Neuronal stem cell (in vitro differentiated cells): Measurements from ENCODE around the gene FARS2.

Experiments
- DNase-seq: peaks from one replicate; pipeline ENCODE4 v3.0.0-alpha.2; 2013; ENCODE audit warnings: low spot score
- H2AFZ ChIP-seq: one replicate; pipeline ENCODE4 v1.6.1; 2013; ENCODE audit warnings: mild to moderate bottlenecking, low read length, inconsistent platforms
- H2AK5ac ChIP-seq: 2 replicates; pipeline ENCODE4 v1.6.1; 2013; ENCODE audit warnings: low read depth, mild to moderate bottlenecking, inconsistent platforms, low read length, moderate library complexity, mixed read lengths
- H2BK120ac ChIP-seq: 2 replicates; pipeline ENCODE4 v1.6.1; 2013; ENCODE audit warnings: low read depth, mild to moderate bottlenecking, inconsistent platforms, low read length, moderate library complexity, mixed read lengths
- H2BK12ac ChIP-seq: one replicate; pipeline ENCODE4 v1.6.1; 2013; ENCODE audit warnings: low read length, inconsistent platforms
- H2BK15ac ChIP-seq: 2 replicates; pipeline ENCODE4 v1.6.1; 2013; ENCODE audit warnings: mild to moderate bottlenecking, low read length, inconsistent platforms, mixed read lengths
- H2BK5ac ChIP-seq: one replicate; pipeline ENCODE4 v1.6.1; 2013; ENCODE audit warnings: inconsistent platforms, mild to moderate bottlenecking, low read length, moderate library complexity
- H3K14ac ChIP-seq: one replicate; pipeline ENCODE4 v1.6.1; 2013; ENCODE audit warnings: low read length, inconsistent platforms
- H3K18ac ChIP-seq: 2 replicates; pipeline ENCODE4 v1.6.1; 2013; ENCODE audit warnings: low read length, inconsistent platforms
- H3K23ac ChIP-seq: 2 replicates; pipeline ENCODE4 v1.6.1; 2013; ENCODE audit warnings: low read depth, mild to moderate bottlenecking, mixed read lengths, low read length, inconsistent platforms; ENCODE audit not compliant: poor library complexity
- H3K27ac ChIP-seq: replicated peaks from 3 replicates; pipeline ENCODE4 v1.5.1; 2013; ENCODE audit warnings: low read length, inconsistent platforms
- H3K27me3 ChIP-seq, 3 experiments: 2 replicates each; pipeline ENCODE4 v1.6.1; 2013; ENCODE audit warnings: low read length in 3 of 3, mild to moderate bottlenecking in 2 of 3, inconsistent platforms in 1 of 3, low read depth in 1 of 3, mixed read lengths in 1 of 3, moderate library complexity in 1 of 3; ENCODE audit not compliant: control insufficient read depth in 3 of 3, insufficient read depth in 3 of 3
- H3K36me3 ChIP-seq, 2 donors: replicated peaks in 1 of 2; 2 replicates each; pipeline ENCODE4 v1.6.1; 2013; ENCODE audit warnings: low read length in 2 of 2; ENCODE audit not compliant: control insufficient read depth in 2 of 2, insufficient read depth in 2 of 2
- H3K4ac ChIP-seq: 2 replicates; pipeline ENCODE4 v1.6.1; 2013; ENCODE audit warnings: inconsistent platforms, mild to moderate bottlenecking, low read length, moderate library complexity
- H3K4me1 ChIP-seq, 2 donors: 1 replicate in 1 of 2; 2 replicates in 1 of 2; pipeline ENCODE4 v1.6.1; 2013; ENCODE audit warnings: low read length in 2 of 2, low read depth in 1 of 2; ENCODE audit not compliant: control insufficient read depth in 2 of 2, insufficient read depth in 1 of 2
- H3K4me2 ChIP-seq: one replicate; pipeline ENCODE4 v1.6.1; 2013; ENCODE audit warnings: mild to moderate bottlenecking, low read length, inconsistent platforms; ENCODE audit not compliant: insufficient read depth, poor library complexity, severe bottlenecking
- H3K4me3 ChIP-seq, 2 donors: 2 replicates each; pipeline ENCODE4 v1.5.1; 2013; ENCODE audit warnings: low read length in 2 of 2, mild to moderate bottlenecking in 2 of 2, inconsistent platforms in 1 of 2, moderate library complexity in 1 of 2
- H3K79me1 ChIP-seq: one replicate; pipeline ENCODE4 v1.6.1; 2013; ENCODE audit warnings: low read depth, mild to moderate bottlenecking, inconsistent platforms, low read length, moderate library complexity
- H3K9ac ChIP-seq: one replicate; pipeline ENCODE4 v1.6.1; 2013; ENCODE audit warnings: mild to moderate bottlenecking, low read depth, low read length, inconsistent platforms; ENCODE audit not compliant: poor library complexity
- H3K9me3 ChIP-seq, 2 donors: replicated peaks in 1 of 2; 2 replicates each; pipeline versions ENCODE3 to v1.6.1; 2013; ENCODE audit warnings: low read length in 2 of 2, mild to moderate bottlenecking in 2 of 2, inconsistent platforms in 1 of 2, low read depth in 1 of 2, mixed read lengths in 1 of 2, moderate library complexity in 1 of 2; ENCODE audit not compliant: control insufficient read depth in 2 of 2, insufficient read depth in 1 of 2
- H4K8ac ChIP-seq: one replicate; pipeline ENCODE4 v1.6.1; 2013; ENCODE audit warnings: low read depth, mild to moderate bottlenecking, inconsistent platforms, low read length, moderate library complexity
- H4K91ac ChIP-seq: one replicate; pipeline ENCODE4 v1.6.1; 2013; ENCODE audit warnings: low read length, low read depth, mild to moderate bottlenecking, inconsistent platforms; ENCODE audit not compliant: poor library complexity
- WGBS, 2 donors: extraction: QIAGEN DNeasy Blood & Tissue Kit; methylation state at CpG; one replicate each; pipeline ENCODE4 v1.1.7; 2013; ENCODE audit warnings: missing lambda C conversion rate in 2 of 2, mixed read lengths in 1 of 2; ENCODE audit not compliant: insufficient read length in 2 of 2, insufficient replicate concordance in 1 of 2; ENCODE audit errors: extremely low coverage in 2 of 2; 5-methylcytosine and 5-hydroxymethylcytosine counted together

Gene FARS2

GRCh38 chr6:5623769-5624168 is 362.5 kb downstream of the FARS2 start:
- Histone ChIP-seq H2BK5ac (no peak overlapping the region), H2BK12ac (no peak overlapping the region), H4K8ac (no peak overlapping the region), H3K4me1 (peaks cover 1 to 3% of the 10 kb centered on the region in 2 donors), H2BK15ac (no peak overlapping the region), H2BK120ac (no peak overlapping the region), H3K79me1 (no peaks in the 10 kb centered on the region), H3K27me3 (no peaks in the 10 kb centered on the region), H3K36me3 (no peaks in the 10 kb centered on the region), H3K9ac (no peak overlapping the region), H3K27ac (no peak overlapping the region), H3K4me3 (no peak overlapping the region), H3K4me2 (no peak overlapping the region), H2AFZ (no peak overlapping the region), H4K91ac (no peak overlapping the region), H3K14ac (no peak overlapping the region), H3K9me3 (no peaks in the 10 kb centered on the region), H3K23ac (no peak overlapping the region), H3K18ac (no peak overlapping the region), H2AK5ac (no peak overlapping the region), H3K4ac (no peak overlapping the region)
- WGBS, 2 donors = no CpG with 5 or more reads among the region's 2 CpGs
- DNase-seq = no peak

GRCh38 chr6:5624256-5624655 is 362.9 kb downstream of the FARS2 start:
- H3K14ac ChIP-seq = no peak overlapping the region
- no peak for DNase-seq
- H3K27ac ChIP-seq = no peak overlapping the region
- no peak overlapping the region for H3K4ac ChIP-seq
- H4K8ac ChIP-seq = no peak overlapping the region
- H3K4me2 ChIP-seq = no peak overlapping the region
- no peak overlapping the region for H2BK15ac ChIP-seq
- H3K4me1 ChIP-seq = peaks cover 1 to 3% of the 10 kb centered on the region in 2 donors
- H3K18ac ChIP-seq = no peak overlapping the region
- H3K9me3 ChIP-seq = no peaks in the 10 kb centered on the region
- no peaks in the 10 kb centered on the region for H3K27me3 ChIP-seq
- no peak overlapping the region for H3K9ac ChIP-seq
- no peak overlapping the region for H2BK5ac ChIP-seq
- no peak overlapping the region for H2BK12ac ChIP-seq
- no peak overlapping the region for H4K91ac ChIP-seq
- H3K36me3 ChIP-seq = no peaks in the 10 kb centered on the region
- WGBS, 2 donors = no CpG with 5 or more reads among the region's 6 CpGs
- no peak overlapping the region for H2BK120ac ChIP-seq
- H3K23ac ChIP-seq = no peak overlapping the region
- no peak overlapping the region for H3K4me3 ChIP-seq
- no peak overlapping the region for H2AK5ac ChIP-seq
- no peaks in the 10 kb centered on the region for H3K79me1 ChIP-seq
- H2AFZ ChIP-seq = no peak overlapping the region

GRCh38 chr6:5626727-5627426 is 365.6 kb downstream of the FARS2 start:
- no peak overlapping the region for H3K23ac ChIP-seq
- no peaks in the 10 kb centered on the region for H3K79me1 ChIP-seq
- H2BK5ac ChIP-seq = no peak overlapping the region
- DNase-seq = no peak
- H2AFZ ChIP-seq = no peak overlapping the region
- H3K4ac ChIP-seq = no peak overlapping the region
- WGBS, 2 donors = no CpG with 5 or more reads among the region's 7 CpGs
- no peak overlapping the region for H3K14ac ChIP-seq
- peaks cover under 1 to 3% of the 10 kb centered on the region in 2 donors for H3K4me1 ChIP-seq
- no peak overlapping the region for H2BK120ac ChIP-seq
- H3K9me3 ChIP-seq = no peaks in the 10 kb centered on the region
- no peak overlapping the region for H3K9ac ChIP-seq
- H3K4me3 ChIP-seq = no peak overlapping the region
- H3K27me3 ChIP-seq = no peaks in the 10 kb centered on the region
- H2BK12ac ChIP-seq = no peak overlapping the region
- no peaks in the 10 kb centered on the region for H3K36me3 ChIP-seq
- no peak overlapping the region for H4K91ac ChIP-seq
- no peak overlapping the region for H3K27ac ChIP-seq
- no peak overlapping the region for H2BK15ac ChIP-seq
- H3K18ac ChIP-seq = no peak overlapping the region
- no peak overlapping the region for H2AK5ac ChIP-seq
- H3K4me2 ChIP-seq = no peak overlapping the region
- H4K8ac ChIP-seq = no peak overlapping the region

GRCh38 chr6:5630636-5631035 is 369.3 kb downstream of the FARS2 start:
- Histone ChIP-seq H3K9me3 (no peaks in the 10 kb centered on the region), H2AK5ac (no peak overlapping the region), H3K4me1 (peaks cover 0 to 3% of the 10 kb centered on the region in 2 donors)

More at GRCh38 chr6:5630636-5631035, 369.3 kb downstream of the FARS2 start:
- H2BK15ac ChIP-seq = no peak overlapping the region
- no CpG with 5 or more reads among the region's 5 CpGs for WGBS, 2 donors
- H3K14ac ChIP-seq = no peak overlapping the region
- no peak overlapping the region for H3K4ac ChIP-seq
- no peak overlapping the region for H3K18ac ChIP-seq
- no peak overlapping the region for H3K9ac ChIP-seq
- H2AFZ ChIP-seq = no peak overlapping the region
- no peak overlapping the region for H2BK120ac ChIP-seq
- H3K27me3 ChIP-seq = no peaks in the 10 kb centered on the region
- H2BK12ac ChIP-seq = no peak overlapping the region
- no peaks in the 10 kb centered on the region for H3K79me1 ChIP-seq
- H2BK5ac ChIP-seq = no peak overlapping the region
- no peak overlapping the region for H3K4me2 ChIP-seq
- no peak for DNase-seq
- no peak overlapping the region for H4K8ac ChIP-seq
- no peak overlapping the region for H3K4me3 ChIP-seq
- H3K27ac ChIP-seq = no peak overlapping the region
- H4K91ac ChIP-seq = no peak overlapping the region
- no peak overlapping the region for H3K23ac ChIP-seq
- H3K36me3 ChIP-seq = no peaks in the 10 kb centered on the region
